Brain pericyte (primary cell): ENCODE results near the gene DGKD.

ENCODE experiments used
- DNase-seq: peaks from one replicate; pipeline ENCODE4 v3.0.0-alpha.2; 2012; ENCODE audit warnings: low read depth, low spot score

Gene DGKD

DNA sequence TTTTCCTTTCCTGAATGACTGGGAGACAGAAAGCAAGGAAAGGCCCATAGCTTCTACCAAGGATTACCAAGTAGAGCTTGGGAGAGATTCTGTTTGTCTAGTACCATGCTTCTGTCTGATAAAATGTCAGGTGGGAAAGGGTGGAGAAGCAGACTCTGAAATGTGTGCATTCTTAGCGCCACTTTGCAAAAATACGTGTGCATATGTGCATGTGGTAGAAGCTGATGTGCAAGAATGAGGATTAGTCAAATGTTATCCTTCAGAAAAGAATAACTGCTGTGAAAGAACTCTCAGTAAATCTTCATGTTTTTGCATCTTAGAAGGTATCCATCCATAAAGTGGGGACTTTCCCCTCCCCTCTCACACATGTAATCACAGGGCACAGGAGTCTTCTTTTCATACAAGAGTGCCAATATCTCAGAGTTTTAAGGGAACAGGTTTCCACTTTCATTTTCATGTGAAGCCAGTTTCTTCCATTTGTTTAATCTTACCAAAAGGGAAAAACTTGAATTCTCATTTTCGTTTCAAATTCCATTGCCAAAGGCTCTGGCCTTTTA is 15.4 kb upstream of the DGKD start:
- DNase-seq = no peak

DNA sequence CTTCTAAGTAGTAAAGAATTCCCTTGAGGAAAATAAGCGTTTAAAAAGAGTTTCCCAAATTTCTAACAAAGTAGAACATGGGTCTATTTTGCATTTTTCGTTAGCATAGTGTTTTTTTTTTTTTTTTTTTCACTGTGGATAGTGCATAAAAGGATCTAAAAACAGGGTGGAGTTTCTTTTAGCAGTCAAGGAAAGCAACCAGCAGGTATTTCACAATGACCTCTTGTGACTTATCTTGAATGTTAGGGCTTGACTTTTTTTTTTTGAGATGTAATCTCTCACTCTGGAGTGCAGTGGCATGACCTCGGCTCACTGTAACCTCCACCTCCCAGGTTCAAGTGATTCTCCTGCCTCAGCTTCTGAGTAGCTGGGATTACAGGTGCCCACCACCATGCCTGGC is 14.9 kb upstream of the DGKD start:
- DNase-seq = no peak

DNA sequence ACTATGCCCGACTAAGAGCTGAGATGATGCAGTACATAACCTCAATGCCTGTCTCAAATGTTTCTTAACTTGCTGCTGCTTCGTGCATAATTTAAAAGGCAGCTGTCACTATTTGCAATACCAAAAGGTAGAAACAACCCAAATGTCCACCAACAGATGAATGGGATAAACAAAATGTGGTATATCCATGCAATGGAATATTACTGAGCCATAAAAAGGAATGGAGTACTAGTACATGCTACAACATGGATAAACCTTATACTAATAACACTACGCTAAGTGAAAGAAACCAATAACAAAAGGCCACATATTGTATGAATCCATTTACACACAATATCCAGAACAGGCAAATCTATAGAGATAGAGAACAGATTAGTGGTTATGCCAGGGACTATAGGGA is 13.0 kb upstream of the DGKD start:
- no peak for DNase-seq

DNA sequence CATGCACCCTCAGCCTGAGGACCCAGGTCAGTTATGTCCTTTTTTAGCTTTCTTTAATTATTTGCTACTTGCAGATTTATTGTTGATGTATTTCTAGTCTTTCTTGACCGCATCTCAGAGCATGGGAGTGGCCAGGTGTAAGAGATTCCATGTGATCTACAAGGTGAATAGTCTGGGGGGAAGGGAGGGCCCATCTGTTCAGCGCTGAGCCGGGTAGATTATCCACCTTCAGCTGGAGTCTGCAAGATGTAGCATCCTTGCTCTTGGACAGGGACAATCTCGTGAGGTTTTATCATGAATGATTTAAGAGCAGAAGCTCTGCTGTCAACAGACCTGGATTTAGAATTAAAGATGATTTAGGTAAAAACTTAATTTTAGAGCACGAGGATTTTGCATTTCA is 12.0 kb upstream of the DGKD start:
- no peak for DNase-seq

DNA sequence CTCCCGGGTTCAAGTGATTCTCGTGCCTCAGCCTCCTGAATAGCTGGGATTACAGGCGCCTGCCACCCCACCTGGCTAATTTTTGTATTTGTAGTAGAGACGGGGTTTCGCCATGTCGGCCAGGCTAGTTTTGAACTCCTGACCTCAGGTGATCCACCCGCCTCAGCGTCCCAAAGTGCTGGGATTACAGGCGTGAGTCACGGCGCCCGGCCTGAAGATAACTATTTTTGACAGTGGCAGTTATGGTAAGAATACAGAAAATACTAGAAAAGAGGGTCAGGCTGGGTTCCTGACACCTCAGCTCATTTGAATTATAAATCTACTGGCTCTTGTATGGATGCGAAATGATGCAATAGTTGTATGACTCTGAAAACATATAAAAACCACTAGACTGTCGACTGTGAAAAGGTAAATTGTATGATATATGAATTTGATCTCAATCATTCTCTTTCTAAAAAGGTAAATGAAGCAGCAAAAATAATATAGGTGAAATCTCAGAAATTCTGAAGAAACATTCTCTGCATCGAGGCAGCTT is 11.1 kb upstream of the DGKD start:
- no peak for DNase-seq

DNA sequence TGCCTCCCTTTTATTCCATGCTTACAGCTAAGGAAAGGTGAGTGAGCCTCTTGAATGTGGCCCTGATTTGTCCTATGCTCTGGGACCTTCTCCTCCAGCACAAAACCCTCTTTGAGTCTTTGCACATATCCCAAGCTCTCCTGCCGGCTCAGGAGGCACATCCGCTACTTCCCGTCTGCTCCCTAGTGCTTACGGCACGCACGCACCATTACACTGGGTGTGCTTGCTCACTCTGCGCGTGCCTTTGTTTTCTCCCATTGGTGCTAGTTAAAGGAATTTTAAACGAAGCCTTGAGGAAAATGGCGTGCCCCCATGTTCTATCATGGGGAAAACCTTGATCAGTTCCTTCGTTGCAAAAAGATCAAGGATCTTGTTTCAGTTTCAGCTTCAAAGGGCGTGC is 7.9 kb upstream of the DGKD start:
- DNase-seq = no peak

DNA sequence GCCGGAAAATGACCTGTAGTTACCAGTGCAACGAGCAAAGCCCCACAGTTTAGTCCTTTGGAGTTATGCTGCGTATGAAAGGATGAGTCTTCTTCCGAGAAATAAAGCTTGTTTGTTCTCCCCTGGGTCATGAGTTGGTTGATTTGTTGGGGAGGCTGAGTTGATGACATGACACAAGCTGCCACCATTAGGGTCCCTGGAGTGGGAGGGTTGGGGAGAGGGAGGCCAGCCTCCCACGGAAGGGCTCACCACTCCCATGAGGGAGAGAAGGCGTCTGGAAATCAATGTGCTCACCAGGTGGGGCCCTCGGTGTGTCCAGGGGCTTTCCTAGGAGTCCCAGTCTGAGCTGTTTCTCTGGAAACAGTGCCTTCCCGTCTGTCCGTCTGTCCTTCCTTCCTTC is 7.4 kb upstream of the DGKD start:
- DNase-seq = no peak

DNA sequence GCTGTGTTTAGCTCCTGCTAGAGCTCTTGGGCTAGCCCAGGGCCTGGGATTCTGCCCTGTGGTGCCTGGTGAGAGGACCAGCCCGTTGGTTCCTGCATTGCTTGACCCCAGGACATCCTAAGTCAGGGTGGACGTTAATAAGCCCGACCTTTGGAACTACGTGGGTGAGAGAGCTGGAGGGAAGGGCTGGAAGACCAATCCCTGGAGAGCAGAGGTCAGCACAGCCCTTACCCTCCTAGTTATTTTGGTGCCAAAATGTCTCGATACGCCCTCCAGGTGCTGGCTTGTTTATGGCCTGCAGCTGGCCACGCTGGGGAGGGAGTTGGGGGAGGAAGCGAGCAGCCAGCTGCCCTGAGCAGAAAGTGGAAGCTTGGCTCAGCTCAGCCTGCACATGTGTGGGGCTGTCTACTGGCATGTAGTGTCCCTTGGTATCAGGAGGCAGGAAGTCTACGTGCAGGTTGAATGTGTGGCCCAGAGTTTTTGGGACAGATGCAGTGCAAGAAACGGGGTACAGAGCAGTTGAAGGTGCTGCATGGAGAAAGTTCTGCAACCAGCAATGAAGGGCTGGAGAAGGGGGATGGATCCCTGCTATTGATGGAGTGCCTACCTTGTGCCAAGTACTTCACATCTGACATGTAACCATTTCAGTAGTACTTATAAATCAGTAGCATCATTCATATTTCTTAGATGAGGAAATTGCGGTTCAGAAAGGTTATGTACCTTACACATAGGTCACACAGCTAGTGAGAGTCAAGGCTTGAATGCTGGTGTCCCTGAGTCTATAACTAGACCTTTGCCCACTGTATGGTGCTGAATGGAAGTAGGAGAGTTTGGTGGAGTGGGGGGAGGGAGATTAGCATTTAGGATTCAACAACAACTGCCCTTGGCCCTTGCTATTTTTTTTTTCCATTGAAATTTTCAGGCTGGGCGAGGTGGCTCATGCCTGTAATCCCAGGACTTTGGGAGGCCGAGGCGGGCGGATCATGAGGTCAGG is 5.0 kb upstream of the DGKD start:
- no peak for DNase-seq

DNA sequence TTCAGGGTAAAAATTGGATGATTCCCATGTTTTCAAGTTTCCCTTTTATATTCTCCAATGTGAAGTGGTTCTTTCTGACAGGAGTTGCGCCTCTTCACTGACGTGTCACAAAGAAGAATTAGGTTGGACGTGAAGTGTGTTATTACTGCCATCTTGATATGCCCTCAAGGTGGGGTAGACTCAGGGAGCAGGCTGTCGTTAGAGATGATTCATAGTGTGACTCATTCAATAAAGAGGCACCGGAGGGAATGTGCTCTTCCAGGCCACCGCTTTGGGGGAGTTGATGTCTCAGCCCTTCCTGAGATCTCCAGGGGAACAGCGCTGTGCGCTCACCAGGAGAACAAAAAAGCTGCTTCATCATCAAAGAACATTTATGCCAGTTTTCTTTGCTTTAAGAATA is 3.6 kb upstream of the DGKD start:
- DNase-seq = no peak

DNA sequence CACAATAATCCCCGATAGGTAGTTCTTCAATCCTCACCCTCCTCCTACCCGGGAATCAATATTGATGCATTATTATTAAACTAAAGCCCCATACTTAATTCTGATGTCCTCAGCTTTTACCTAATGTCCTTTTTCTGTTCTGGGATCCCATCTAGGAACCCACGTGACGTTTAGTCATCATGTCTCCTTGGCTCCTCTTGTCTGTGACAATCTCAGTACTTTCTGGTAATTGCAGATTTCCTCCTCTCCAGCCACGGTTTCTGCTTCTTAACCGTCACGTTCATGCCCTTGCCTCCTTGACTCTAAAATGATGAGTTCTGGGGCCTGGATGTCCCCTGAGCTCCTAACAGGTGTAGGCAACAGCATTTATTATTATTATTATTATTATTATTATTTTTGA is 2.9 kb upstream of the DGKD start:
- DNase-seq = no peak

DNA sequence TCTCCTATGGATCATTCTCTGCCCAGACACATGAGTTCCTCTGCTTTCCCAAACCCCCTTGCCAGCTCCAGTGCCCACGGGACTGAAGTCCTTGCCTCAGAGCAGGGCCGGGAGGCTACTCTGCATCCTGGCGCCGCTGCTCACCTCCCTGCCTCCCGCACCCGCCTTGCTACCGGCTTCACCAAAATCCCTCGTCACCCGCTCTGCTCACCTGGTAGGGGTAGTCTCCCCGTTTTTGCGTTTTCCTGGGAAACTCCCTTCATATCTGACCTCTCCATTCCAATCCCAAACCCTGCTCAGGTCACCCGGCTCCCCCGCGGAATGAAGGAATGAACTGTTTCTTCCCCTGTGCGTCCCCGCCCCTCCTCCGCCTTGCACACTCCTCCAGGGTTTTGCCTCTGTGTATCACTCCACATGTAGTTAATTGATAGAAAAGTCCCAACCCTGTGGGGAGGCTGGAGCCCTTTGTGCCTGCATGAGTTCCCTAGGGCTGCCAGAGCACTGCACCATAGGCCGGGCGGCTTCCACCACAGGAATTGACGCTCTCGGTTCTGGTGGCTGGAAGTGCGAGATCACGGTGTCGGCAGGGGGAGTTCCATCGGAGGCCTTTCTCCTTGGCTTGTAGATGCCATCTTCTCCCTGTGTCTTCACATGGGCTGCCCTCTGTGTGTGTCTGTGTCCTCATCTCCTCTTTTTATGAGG is 2.0 kb upstream of the DGKD start:
- DNase-seq = no peak

DNA sequence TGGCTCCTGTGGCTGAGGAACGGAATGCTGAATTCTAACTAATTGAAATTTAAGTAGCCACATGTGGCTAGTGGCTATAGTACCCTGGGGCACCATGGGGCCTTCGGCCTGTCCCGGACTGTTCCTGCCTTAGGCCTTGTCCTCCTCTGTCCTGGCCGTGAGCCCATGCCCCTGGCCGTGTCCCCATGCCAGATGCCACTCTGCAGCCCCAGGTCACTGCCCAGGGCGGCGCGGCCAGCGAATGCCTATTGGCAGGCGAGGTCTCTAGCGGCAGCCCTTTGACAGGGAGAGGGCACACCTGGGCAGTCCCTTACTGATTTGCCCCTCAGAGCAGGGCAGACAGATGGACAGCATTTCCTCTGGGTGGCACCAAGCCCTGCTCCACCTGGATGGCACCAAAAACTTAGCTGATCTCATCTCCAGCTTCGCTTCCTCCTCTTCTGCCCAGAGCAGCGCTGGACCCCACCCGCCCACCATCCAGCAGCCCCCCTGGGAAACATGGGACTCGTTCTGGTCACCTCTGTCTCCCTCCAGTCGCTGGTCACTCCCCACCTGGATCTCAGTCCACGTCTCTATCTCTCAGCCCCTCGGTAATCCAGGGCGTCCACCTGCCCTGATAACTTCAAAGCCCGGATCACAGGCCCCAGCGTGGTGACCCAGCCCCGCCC is 1.1 kb upstream of the DGKD start:
- DNase-seq = no peak

DNA sequence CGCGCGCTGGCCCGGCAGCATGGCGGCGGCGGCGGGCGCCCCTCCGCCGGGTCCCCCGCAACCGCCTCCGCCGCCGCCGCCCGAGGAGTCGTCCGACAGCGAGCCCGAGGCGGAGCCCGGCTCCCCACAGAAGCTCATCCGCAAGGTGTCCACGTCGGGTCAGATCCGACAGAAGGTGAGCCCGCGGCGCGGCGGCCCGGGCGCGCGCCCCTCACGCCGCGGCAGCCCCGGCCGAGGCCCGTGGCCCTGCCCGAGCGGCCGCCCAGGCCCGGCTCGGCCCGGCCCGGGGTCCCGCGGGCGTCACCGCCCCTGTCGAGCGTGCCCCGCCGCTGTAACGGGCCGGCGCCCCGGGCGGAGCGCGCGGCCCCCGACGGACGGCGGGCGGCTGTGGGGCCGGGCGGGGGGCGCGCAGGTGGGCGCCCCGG is 218 bp downstream of the DGKD start:
- DNase-seq = no peak

DNA sequence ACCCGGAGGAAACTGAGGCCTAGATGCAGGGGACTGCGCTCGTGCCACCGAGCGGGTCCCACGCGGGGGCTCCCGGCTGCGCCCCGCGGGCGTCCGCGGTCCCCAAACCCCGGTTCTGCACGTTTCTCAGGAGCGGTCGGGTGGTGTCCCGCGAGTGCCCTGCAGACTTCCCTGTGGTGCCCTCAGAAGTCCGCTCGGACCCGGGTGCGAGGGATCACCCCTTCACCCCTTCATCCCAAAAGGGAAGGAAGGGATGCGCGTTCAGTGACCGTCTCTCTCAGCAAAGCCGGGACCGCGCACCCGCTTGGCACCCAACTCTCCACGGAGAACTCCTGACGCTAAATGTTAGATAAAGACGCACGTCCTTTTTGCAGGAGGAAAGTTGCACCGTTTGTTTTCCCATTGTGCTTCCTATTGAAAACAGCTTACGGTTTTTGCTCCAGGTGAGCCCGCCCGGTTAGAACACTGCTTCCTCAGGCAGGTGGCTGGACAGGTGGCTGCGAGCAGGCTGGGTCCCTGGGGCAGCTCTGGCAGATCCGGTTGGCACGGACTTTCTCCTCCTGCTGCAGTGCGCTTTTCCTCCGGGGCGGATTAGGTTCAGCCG is 779 bp downstream of the DGKD start:
- DNase-seq = no peak

DNA sequence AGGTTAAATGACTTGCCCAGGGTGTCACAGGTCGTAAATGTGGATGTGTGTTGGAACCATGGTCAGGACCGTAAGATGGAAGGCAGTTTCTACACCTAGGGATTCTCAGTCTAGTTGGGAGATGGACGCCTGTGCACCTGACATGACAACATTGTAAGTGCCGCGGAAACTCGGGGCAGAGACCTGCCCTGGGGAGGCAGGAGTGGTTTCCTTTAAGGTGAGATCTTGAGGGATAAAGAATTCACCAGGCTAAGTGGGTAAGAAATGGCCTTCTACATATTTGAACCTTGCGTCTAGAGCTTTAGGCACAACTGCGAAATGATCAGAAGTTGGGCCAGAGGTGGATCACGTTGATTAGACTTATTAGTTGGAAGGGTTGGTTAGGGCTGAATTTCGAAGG is 1.6 kb downstream of the DGKD start:
- DNase-seq = no peak

DNA sequence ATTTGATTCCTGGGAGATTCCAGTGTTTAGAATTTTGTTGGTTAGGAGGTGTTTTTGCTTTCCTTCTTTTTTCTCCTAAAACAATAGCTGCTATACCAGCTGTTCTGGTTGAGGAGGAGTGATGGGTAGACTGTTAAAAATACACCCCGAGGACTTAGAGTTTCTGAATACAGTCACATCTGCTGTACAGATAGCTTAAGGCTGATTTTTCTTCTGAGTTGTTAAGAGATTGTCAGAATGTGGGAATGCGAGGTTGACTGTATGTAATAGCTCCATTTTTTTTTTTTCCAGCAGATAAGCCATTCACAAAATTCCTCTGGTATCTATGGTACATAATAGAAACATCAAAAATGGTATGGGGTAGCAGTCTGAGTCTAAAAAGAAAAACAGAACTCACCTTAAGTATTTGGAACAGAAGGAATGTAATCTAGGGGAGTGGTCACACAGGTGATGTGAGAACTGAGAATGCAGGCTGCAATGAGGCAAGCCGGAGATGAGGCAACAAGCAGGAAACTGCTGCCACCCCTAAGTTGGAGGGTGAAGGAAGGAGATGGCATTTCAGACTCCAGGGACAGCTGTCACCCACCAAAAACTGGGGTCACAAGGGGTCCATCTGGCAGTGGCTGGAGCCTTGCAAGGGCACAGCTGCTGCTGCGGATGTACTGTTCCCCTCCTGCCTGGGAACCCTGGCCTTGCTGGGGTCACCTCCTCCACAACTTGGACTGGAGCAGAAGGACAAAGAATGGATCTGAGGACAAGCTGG is 2.4 kb downstream of the DGKD start:
- no peak for DNase-seq

DNA sequence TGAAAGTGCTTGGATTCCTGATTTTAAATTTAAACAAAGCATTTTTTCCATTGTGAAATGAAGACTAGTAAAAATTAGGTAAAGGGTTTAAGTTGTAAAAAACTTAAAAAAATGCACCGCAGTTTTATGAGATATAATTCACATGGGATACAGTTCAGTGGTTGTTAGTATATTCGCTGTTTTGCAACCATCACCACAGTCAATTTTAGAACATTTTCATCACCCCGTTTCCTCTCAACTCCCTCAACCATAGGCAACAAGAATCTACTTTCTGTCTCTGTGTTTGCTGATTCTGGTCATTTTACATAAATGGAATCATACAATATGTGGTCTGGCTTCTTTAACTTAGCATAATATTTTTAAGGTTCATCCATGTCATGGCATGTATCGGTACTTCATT is 4.0 kb downstream of the DGKD start:
- no peak for DNase-seq

DNA sequence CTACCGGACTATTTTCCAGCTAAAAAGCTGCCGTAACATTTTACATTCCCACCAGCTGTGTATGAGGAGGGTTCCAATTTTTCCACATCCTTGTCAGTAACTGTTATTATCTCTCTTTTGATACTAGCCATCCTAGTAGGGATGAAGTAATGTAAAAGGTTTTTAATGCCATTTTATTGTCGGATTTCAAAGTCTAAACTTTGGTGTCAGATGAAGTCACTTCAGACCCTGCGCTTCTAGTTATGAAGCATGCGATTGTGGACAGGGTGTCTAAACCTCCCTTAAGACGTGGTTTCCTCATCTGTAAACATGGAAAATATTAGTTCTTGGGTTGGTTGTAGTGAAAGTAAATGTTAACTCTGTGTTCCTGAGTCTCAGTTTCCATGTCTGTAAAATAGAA is 4.7 kb downstream of the DGKD start:
- DNase-seq = no peak

DNA sequence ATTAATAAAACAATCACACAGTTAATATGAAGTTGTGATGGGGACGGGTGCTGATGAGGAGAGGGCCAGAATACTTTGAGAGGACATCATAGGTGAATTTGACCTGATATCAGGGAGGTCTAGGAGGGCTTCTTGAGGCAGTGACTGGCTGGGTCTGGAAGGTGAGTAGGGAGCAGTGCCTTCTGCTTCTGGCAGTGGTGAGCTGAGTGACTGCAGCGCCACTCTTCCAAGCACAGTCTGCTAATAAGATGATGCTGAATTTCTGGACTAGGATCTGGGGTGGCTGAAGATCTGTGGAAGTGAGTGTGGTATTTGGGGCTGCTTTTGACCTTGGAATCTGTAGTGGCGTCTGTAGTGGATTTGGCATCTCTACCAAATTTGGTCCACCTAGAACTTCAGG is 5.5 kb downstream of the DGKD start:
- DNase-seq = no peak

DNA sequence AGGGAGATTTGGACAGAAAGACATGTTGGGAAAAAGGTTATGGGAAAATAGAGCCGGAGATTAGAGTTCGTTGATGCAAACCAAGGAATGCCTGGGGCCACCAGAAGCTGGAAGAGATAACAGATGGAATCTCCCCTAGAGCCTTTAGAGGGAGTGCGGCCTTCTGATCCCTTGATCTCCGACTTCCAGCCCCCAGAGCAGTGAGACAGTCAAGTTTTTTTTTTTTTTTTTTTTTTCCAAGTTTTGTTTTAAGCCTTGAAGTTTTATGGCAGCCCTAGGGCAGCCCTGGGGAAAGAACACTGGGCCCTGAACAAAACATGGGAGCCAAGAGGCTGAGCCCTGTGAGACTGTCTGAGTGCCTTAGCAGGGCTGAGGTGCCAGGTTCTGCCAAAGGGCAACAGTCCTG is 6.5 kb downstream of the DGKD start:
- no peak for DNase-seq

DNA sequence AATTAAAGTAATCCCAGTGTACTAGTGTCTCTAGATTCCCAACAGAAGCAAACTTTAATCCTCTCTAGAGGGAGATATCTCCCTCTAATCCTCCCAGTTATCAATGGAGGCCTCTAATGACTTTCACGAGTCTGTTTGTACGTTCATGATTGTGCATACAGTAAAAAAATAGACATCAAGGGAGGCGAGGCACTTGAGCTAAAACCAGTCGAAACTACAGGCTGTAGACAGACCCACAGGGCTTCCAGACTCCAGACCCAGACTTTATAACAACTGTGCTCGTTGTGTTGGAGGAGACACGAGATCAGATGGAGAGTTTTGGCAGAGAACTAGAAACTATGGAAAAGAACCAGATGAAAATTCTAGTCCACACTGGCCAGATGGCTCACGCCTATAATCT is 7.0 kb downstream of the DGKD start:
- no peak for DNase-seq
